Hepatocyte (in vitro differentiated cells): Measurements from ENCODE around the gene ADCY1. TPM values are rescaled to one million over a fixed set of nuclear protein-coding genes. Genes with fewer than 3 reads are reported as not detected.

Experiments
- DNase-seq: peaks from one replicate; pipeline ENCODE4 v3.0.0-alpha.2; 2016; ENCODE audit warnings: low spot score
- H2AFZ ChIP-seq: fragments of 200-600 bp; sonication (generic); 2 replicates; pipeline ENCODE4 v1.6.0; 2016; ENCODE audit warnings: antibody characterized with exemption, mild to moderate bottlenecking
- H3K27ac ChIP-seq: fragments of 200-600 bp; sonication (generic); 2 replicates; pipeline ENCODE4 v1.5.1; 2016; ENCODE audit warnings: mild to moderate bottlenecking
- H3K27me3 ChIP-seq: fragments of 200-600 bp; sonication (generic); 2 replicates; pipeline ENCODE4 v1.6.1; 2016
- H3K36me3 ChIP-seq: fragments of 200-600 bp; sonication (generic); replicated peaks from 2 replicates; pipeline ENCODE4 v1.5.1; 2016; ENCODE audit warnings: low read depth; ENCODE audit not compliant: insufficient read depth
- H3K4me1 ChIP-seq: fragments of 200-600 bp; sonication (generic); 2 replicates; pipeline ENCODE4 v1.5.1; 2016; ENCODE audit warnings: mild to moderate bottlenecking, moderate library complexity; ENCODE audit not compliant: insufficient read depth
- H3K4me2 ChIP-seq: fragments of 200-600 bp; sonication (generic); 2 replicates; pipeline ENCODE4 v1.6.0; 2016
- H3K4me3 ChIP-seq: fragments of 200-600 bp; sonication (generic); 2 replicates; pipeline ENCODE4 v1.5.1; 2016; ENCODE audit warnings: mild to moderate bottlenecking
- H3K79me2 ChIP-seq: fragments of 200-600 bp; sonication (generic); 2 replicates; pipeline ENCODE4 v1.6.0; 2017; ENCODE audit warnings: mild to moderate bottlenecking
- H3K9me2 ChIP-seq: fragments of 200-600 bp; sonication (generic); replicated peaks from 2 replicates; pipeline ENCODE4 v1.6.0; 2017; ENCODE audit warnings: mild to moderate bottlenecking; ENCODE audit not compliant: insufficient read depth
- H3K9me3 ChIP-seq: fragments of 200-600 bp; sonication (generic); 2 replicates; pipeline ENCODE4 v1.5.1; 2016; ENCODE audit warnings: low read depth, mild to moderate bottlenecking
- H4K20me1 ChIP-seq: fragments of 200-600 bp; sonication (generic); 2 replicates; pipeline ENCODE4 v1.6.0; 2016; ENCODE audit warnings: mild to moderate bottlenecking; ENCODE audit not compliant: insufficient read depth, poor library complexity, severe bottlenecking
- EZH2 ChIP-seq: fragments of 200-600 bp; sonication (generic); IDR thresholded peaks from 2 replicates; pipeline ENCODE4 v1.6.1; 2016; ENCODE audit warnings: antibody characterized with exemption, mild to moderate bottlenecking, borderline replicate concordance
- EZH2phosphoT487 ChIP-seq: fragments of 200-600 bp; sonication (generic); IDR thresholded peaks from one replicate; pipeline ENCODE4 v1.6.1; 2018; ENCODE audit warnings: antibody characterized with exemption, mild to moderate bottlenecking, low read depth, moderate library complexity; ENCODE audit not compliant: unreplicated experiment, severe bottlenecking
- WGBS: methylation state at CpG from one replicate; pipeline ENCODE4 v1.1.6; 2016; ENCODE audit warnings: low lambda C conversion rate; ENCODE audit errors: missing lambda C conversion rate; 5-methylcytosine and 5-hydroxymethylcytosine counted together
- polyA plus RNA-seq: library from polyadenylated mRNA; unstranded; fragments of >200 nt; fragmentation: Nextera tagmentation; extraction: Ambion mirVana; gene quantifications from 2 replicates; pipeline ENCODE4 v1.2.1, GENCODE V29; 2016
- total RNA-seq: library from RNA; depleted of rRNA; stranded (reverse); fragments of >200 nt; gene quantifications from 2 replicates; pipeline ENCODE4 v1.2.3, GENCODE V29; 2014
- TF ChIP-seq, protein P1 (sequence below): fragments of 200-600 bp; sonication (generic); IDR thresholded peaks from 2 replicates; pipeline ENCODE4 v1.5.1; 2016; ENCODE audit warnings: antibody characterized with exemption, mild to moderate bottlenecking; ENCODE audit not compliant: poor library complexity

ADCY1 gene
- total and polyA plus RNA-seq, 2 experiments from 2014 or later: 1.3 to 2.9 TPM

DNA sequence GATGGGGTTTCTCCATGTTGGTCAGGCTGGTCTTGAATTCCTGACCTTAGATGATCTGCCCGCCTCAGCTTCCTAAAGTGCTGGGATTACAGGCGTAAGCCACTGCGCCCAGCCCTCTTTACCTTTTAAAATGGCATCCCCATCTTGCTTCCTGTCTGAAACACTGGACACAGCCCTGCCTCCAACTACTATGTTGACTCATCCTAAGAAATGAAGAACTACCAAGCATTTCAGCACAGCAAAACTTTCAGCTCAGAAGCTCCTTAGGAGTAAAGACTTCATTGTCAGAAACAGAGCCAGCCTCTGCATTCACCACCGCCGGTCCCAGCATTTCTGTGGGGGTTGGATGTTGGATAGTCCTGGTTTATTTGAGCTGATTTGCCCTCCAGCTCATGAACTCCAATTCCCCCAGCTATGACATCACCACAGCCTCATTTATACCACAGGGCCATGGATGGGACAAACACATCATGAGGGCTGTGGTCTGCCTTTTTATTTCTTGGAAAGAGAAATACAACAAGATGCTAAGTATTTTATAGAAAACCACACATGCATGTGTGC is 123.5 kb downstream of the ADCY1 start:
- WGBS: 94% methylated on average over 5 of the region's 5 CpGs
- no peak for DNase-seq

DNA sequence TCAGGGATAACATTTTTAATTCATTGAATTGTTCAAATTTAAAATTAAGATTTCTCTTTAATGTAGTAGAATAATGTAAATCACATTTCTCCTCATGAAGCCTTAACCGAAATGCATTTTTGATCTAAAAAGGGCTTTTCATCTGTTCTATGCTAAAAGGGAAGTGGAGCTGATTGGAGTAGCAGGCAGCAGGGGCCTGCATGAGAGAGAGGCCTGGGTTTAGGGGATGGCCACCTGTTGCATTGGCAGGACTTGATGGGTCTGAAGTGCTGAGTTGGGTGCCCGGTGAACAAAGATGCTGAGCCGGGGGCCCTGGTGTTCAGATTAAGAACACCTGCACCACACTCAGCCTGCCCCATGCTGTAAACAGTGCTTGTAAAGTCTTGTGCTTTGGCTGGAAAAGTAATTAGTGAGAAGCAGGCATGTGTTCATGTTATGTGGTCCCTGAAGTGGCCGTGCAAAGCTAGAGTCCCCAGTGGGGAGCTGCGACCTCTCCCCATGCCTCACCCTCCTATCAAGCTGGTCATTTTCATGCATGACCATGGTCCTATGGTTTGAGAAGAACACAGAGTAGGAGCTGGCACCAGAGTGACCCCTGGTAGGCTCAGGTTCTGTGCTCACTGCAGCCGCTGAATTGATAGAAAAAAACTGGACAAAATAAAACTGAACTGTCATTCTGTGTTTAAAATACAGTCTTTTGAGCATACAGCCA is 124.3 kb downstream of the ADCY1 start:
- no peak for DNase-seq
- no peak for TF ChIP-seq EZH2phosphoT487
- TF ChIP-seq, protein P1, sequence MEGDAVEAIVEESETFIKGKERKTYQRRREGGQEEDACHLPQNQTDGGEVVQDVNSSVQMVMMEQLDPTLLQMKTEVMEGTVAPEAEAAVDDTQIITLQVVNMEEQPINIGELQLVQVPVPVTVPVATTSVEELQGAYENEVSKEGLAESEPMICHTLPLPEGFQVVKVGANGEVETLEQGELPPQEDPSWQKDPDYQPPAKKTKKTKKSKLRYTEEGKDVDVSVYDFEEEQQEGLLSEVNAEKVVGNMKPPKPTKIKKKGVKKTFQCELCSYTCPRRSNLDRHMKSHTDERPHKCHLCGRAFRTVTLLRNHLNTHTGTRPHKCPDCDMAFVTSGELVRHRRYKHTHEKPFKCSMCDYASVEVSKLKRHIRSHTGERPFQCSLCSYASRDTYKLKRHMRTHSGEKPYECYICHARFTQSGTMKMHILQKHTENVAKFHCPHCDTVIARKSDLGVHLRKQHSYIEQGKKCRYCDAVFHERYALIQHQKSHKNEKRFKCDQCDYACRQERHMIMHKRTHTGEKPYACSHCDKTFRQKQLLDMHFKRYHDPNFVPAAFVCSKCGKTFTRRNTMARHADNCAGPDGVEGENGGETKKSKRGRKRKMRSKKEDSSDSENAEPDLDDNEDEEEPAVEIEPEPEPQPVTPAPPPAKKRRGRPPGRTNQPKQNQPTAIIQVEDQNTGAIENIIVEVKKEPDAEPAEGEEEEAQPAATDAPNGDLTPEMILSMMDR: no peak
- no peak for TF ChIP-seq EZH2
- no peak overlapping the region for H3K27ac ChIP-seq
- H3K9me2 ChIP-seq: no peaks in the 10 kb centered on the region
- H3K4me1 ChIP-seq: no peaks in the 10 kb centered on the region
- H3K9me3 ChIP-seq: no peaks in the 10 kb centered on the region
- H4K20me1 ChIP-seq: no peaks in the 10 kb centered on the region
- no peaks in the 10 kb centered on the region for H3K27me3 ChIP-seq
- 84% methylated on average over 6 of the region's 6 CpGs for WGBS
- H3K4me3 ChIP-seq: no peak overlapping the region
- no peak overlapping the region for H3K4me2 ChIP-seq
- no peak overlapping the region for H2AFZ ChIP-seq
- no peaks in the 10 kb centered on the region for H3K36me3 ChIP-seq
- H3K79me2 ChIP-seq: no peaks in the 10 kb centered on the region

More for the DNA sequence above, 123.5 kb downstream of the ADCY1 start:
- Histone ChIP-seq H4K20me1 (no peaks in the 10 kb centered on the region), H3K79me2 (no peaks in the 10 kb centered on the region), H3K9me2 (no peaks in the 10 kb centered on the region), H3K4me2 (no peak overlapping the region), H3K4me1 (no peaks in the 10 kb centered on the region), H3K27ac (no peak overlapping the region), H3K36me3 (no peaks in the 10 kb centered on the region), H3K9me3 (no peaks in the 10 kb centered on the region), H2AFZ (no peak overlapping the region), H3K4me3 (no peak overlapping the region), H3K27me3 (no peaks in the 10 kb centered on the region)
- TF ChIP-seq, protein P1: no peak
- TF ChIP-seq EZH2phosphoT487 (no peak), EZH2 (no peak)

DNA sequence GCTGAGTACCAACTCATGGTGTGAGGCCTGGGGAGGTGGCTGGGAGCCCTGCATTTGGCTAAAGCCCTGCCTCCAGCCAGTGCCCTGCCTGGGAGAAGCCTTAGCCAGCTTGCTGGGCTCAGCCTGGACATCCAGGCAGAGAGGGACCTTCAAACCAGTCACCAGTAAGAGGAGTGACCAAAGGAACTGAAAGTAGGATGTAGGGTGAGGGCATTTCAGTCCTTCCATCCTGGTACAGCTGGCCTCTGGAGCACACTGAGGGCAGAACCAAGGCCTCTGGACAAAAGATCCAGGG is 124.8 kb downstream of the ADCY1 start:
- Histone ChIP-seq H3K9me2 (no peaks in the 10 kb centered on the region), H2AFZ (no peak overlapping the region), H3K36me3 (no peaks in the 10 kb centered on the region), H3K4me1 (no peaks in the 10 kb centered on the region), H3K4me2 (no peak overlapping the region), H4K20me1 (no peaks in the 10 kb centered on the region), H3K4me3 (no peak overlapping the region), H3K9me3 (no peaks in the 10 kb centered on the region), H3K27me3 (no peaks in the 10 kb centered on the region), H3K27ac (no peak overlapping the region), H3K79me2 (no peaks in the 10 kb centered on the region)
- no peak for DNase-seq
- TF ChIP-seq EZH2: no peak
- no peak for TF ChIP-seq EZH2phosphoT487
- TF ChIP-seq, protein P1: no peak
